NOMO-1 treated with dmso at 0.1 percent for 144 hours (cell line): Measurements from ENCODE around the gene GTF2A2.
"Not testable (repeated sequence)": the region's sequence is repeated elsewhere in the genome, so short reads cannot be mapped to it uniquely, and the experiment has no call there.

Experiments
- DNase-seq: peaks from one replicate; lab custom pipeline; 2025; ENCODE audit not compliant: unreplicated experiment; lab: John Stamatoyannopoulos, UW

GTF2A2 gene

DNA sequence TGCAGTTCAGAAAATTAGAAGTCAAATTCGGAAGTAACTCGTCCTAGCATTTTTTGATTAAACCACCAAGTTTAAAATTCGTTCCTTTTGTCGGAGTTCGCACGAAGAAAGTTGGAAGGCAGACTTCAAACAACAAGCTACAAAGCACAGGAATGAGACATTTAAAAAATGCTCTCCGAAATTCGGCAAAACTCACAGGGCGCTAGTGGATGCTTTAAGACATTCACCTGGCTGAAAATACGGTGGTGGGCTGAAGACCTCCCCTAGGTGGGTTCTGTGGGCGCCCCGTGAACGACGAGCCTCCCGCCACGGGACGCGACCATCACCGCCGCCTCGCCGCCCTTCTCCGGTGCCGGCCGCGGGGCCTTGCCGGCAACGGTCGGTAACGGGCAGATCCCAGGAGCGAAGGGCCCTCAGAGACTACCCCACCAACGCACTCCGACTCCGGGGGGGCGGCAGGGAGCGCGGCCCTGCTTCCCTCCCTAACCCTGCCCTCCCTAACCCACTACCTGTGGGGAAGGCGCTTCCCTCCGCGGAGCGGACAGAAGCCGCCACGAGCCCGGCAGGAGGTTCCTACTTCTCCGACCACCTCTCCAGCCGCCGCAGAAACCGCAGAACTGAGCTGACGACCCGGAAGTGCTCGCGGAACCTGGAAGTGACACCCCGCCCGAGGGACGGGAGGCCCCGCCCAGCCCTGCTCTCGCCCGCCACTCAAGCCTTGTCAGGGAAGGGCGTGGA lies at the start of gene GTF2A2:
Gene GTF2A2 (minus strand): TSS at position 619 of the 738 bp plus-strand sequence. CDS start 5,238 bp downstream, outside the sequence.
- DNase-seq, result peak; percentile 96

- no peak for DNase-seq
Measured at GRCh38 chr15:59703979-59704796, 46.9 kb upstream of the GTF2A2 start.

GRCh38 chr15:59702351-59702750 lies 45.0 kb upstream of the GTF2A2 start:
- no peak for DNase-seq

DNA sequence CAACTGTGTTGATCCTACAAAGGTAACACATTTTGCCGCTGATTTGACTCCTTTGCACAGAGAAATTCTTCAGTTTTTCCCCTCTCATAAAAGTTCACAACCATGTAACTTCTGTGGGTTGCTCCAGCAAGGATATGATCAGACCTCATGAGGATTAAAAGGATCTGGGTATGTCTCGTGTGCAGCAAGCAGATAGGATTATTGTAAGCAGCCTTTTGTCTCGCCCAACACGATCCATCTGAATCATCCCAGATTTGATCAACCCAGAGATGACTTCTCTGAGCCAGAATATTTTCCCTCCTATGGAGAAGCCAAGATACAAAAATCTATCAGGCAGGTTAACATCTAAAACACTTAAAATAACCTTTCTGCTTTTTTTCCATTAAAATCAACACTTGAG lies 44.6 kb upstream of the GTF2A2 start:
- no peak for DNase-seq

DNA sequence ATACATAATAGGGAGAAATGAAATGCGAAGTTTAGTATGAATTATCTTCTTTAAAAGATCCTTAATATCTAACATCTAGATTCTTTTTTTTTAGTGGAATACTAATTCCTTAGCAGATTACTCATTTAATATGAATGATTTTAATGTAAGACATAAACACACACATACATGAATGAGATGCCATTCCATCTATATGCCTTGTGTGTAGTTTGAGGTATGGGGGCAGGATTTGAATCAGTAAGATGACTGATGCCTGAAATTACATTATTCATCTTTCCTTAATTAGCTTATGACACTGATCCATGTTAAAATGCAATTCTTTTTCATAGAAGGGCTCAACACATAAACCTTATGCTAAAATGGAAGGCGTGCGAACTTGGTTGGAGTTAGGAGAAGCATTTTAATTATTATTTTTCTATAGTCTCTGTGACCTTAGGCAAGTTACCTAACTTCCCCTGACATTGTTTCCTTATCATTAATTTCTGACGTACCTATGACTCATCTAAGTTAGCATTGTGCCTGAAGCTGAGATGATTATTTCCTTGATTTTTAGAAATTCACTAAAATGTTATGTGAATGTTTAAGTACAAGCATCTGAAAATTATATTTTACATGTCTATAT lies 42.6 kb upstream of the GTF2A2 start:
- no peak for DNase-seq

DNA sequence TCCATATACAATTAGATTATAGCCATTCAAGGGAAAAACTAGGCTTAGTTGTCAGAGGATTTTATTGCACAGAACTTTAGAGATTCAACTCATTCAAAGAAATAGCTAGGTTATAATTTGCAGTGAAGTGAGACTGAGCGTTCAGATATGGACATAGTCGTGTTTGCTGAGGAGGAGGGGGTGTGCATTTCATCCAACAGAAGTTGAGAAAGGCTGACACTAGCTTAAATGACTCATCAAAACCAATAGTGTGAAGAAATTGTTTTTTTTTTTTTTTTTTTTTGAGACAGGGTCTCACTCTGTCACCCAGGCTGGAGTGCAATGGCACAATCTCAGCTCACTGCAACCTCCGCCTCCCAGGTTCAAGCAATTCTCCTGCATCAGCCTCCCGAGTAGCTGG lies 40.8 kb upstream of the GTF2A2 start:
- DNase-seq, result not testable (repeated sequence)

GRCh38 chr15:59696332-59696731 lies 39.0 kb upstream of the GTF2A2 start:
- no peak for DNase-seq

GRCh38 chr15:59694779-59695178 lies 37.5 kb upstream of the GTF2A2 start:
- DNase-seq, result no peak

DNA sequence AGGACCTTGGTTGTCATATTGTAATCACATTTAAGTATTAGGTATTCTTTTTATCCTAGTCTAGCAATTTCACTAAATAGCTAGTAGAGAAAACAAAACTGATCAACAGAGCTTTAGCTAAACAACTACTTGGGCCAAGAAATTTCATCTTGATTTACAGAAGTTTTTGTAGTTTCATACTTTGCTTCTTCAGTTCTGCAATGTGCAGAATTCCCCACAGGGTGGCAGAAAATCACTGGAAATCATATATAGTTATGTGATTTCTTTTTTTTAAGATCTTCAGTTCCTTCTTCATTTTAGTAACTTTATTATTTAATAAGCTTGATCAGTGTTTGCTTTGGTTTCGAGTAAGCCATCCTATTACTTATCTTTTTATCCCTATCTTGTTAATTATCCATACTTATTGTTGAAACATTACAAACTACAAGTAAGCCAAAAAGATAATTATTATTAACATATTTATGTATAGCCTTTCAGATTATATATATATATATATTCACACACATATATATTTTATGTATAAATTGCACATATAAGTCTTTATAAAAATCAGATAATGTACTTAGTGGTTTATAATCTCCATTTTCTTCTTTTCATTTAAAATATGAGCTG lies 34.0 kb upstream of the GTF2A2 start:
- peak; percentile 37 for DNase-seq

- peak; percentile 78 for DNase-seq
Measured at GRCh38 chr15:59689626-59690236, 32.4 kb upstream of the GTF2A2 start.

DNA sequence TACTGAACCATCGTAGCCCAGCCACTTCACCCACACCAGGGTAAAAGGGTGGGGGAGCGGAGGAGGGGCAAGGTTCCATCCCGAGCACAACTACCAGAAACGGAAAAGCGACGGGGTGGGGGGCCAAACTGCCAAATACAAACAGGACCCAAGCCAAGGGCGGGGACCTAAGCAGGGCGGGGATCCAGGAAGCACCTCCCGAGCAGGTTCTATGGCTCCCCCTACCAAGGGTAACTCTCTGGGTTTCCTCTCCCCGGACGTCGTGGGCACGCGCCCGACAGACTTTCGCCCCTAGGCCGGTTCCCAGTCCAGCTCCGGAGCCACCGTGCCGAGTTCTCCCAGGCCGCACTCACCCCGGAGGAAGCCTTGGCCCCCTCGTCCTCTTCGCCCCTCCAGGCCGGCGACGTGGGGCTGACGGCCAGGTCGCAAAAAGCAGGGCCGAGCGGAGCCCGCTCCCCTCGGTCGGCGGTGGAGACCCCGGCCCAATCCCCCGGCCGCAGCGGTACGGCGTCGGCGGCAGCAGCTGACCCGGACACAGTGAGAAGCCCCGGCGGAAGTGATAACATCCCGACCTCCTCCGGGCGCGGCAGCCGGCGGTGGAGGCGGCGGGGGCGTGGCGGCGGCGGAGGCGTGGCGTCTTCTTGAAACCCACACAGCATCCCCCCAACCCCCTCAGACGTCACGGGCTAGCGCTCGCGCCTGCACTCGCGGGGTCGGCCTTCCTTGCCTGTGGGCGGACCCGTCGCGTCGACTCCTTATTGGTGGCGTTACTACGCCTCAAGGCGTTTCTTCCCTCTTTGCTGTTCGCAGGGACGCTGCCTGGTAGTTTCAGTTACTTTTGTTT lies 31.7 kb upstream of the GTF2A2 start, which contains the start of gene BNIP2:
Gene BNIP2 (minus strand): TSS at position 539 of the 844 bp plus-strand sequence. CDS start 6,863 bp downstream, outside the sequence.
- DNase-seq, result peak; percentile 98

GRCh38 chr15:59688423-59688781 lies 31.1 kb upstream of the GTF2A2 start:
- peak; percentile 32 for DNase-seq

DNA sequence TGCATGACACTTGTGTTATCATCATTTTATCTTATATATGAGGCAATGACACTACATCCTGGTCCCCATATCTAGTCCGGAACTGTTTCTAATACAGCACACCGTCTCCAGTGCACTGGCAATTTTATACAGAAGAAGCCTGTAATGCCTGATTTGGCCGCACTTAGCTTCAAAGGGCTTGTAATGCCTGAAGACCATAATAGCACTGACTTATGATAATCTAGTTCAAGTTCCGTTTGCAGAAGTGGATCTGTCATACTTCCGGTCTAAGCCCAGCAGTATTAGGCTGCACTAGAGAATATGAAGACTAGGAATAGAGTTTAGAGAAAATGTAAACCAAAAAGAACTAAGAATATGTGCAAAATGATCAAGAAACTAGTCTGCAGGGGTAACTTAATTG lies 30.5 kb upstream of the GTF2A2 start:
- DNase-seq, result peak; percentile 76

DNA sequence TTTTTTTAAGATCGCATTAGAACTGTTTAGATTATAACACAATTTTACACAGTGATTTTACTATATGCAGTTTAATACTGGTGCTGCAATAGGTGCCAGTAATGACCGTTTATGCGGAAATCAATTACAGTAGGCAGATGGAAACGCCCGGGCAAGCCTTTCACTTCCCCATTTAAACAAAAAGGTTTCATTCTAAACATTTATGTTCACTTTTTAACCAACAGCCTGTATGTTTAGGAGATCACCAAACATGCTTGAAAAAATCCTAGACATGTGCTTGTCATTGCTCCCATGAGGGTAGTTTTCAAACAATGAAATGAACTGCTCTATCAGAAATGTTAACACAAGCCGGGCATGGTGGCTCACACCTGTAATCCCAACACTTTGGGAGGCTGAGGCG lies 29.1 kb upstream of the GTF2A2 start:
- DNase-seq, result peak; percentile 68

DNA sequence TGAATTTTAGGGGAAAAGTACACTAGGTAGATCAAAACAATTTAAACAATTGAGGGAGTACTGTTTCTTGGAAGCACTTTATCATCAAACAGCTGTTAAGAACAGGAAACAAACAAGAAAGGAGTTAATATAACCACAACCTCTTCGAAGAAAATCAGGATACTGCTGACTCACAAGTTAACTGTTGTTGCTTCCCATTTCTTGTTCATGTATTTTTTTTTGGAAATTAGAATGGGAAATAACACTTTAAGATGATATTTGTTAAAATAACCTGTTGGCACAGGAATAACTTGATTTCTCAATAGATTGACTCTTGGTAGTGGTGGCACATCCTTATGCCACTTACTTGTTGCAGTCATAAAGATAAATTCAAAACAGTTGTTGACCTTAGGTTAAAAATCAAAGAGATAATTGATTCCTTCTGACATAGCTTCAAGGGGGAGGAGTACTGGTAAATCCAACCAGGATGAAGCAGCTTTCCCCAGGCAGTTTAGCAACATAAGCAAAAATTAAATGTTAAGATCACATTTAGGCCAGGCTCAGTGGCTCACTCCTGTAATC lies 28.5 kb upstream of the GTF2A2 start:
- no peak for DNase-seq

DNA sequence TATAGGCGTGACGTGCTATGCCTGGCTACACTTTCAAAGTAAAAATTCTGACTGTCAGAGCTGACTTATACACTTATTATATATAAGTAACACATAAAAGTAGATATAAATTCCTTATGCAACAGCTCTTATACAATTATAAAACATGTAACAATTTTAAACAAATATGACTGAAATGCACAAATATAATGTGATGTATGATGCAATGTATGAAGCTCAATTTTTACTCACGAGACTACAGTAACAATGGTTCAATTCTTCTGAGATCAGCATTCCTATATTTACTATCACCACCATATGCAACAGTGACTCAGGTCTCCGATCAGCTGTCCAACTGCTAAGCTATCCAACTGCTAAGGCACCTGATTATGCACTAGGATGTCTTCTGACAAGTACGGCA lies 23.6 kb upstream of the GTF2A2 start:
- DNase-seq, result no peak

- DNase-seq, result no peak
Measured at GRCh38 chr15:59680346-59680745, 23.0 kb upstream of the GTF2A2 start.

- no peak for DNase-seq
Measured at GRCh38 chr15:59678620-59679019, 21.3 kb upstream of the GTF2A2 start.

DNA sequence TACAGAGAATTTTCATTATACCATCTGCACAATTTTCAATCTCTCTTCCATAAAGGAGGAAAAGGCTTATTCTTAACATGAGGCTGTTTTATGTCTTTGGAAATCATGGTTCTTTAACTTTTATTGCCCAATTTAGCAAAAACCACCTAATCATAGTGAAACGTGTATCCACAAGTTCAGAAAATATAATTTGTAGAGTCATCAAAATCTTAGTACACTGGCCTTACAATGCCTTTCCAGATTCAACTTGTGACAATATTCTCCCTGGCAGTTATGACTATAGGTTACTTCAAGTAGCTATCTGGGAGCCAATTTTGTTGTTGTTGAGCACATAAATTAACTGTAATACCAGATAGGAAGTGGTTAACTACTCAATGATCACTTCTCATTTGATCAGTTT lies 20.9 kb upstream of the GTF2A2 start:
- DNase-seq, result no peak

GRCh38 chr15:59676565-59676964 lies 19.2 kb upstream of the GTF2A2 start:
- no peak for DNase-seq
